Ovary (tissue), 9 donors: Measurements from ENCODE around the gene PPP1R37. TPM values are rescaled to one million over a fixed set of nuclear protein-coding genes. Genes with fewer than 3 reads are reported as not detected.

ENCODE experiments used
- DNase-seq, 5 donors: peaks; one replicate each; pipeline ENCODE4 v3.0.0-alpha.2; 2019 to 2020
- H3K27ac ChIP-seq, 2 donors: fragments of 200-600 bp; one replicate each; pipeline versions ENCODE4 v1.5.1 to v1.8.0; 2019 to 2022
- H3K27me3 ChIP-seq: fragments of 200-600 bp; one replicate; pipeline ENCODE4 v1.8.0; 2022
- H3K36me3 ChIP-seq: fragments of 200-600 bp; sonication (generic); one replicate; pipeline ENCODE4 v1.5.1; 2019
- H3K4me1 ChIP-seq: one replicate; pipeline ENCODE4 v1.8.1; 2013; ENCODE audit warnings: mild to moderate bottlenecking, moderate library complexity; ENCODE audit not compliant: insufficient read depth
- H3K4me3 ChIP-seq: fragments of 200-600 bp; sonication (generic); one replicate; pipeline ENCODE4 v1.5.1; 2017
- H3K9me3 ChIP-seq, 2 donors: fragments of 200-600 bp in 1 of 2; sonication (generic) in 1 of 2; one replicate each; pipeline versions ENCODE4 v1.5.1 to v1.8.1; 2013 to 2019; ENCODE audit warnings: mild to moderate bottlenecking in 1 of 2, moderate library complexity in 1 of 2
- CTCF ChIP-seq, 3 donors: fragments of 450-650 bp in 2 of 3; fragments of 200-600 bp in 1 of 3; IDR thresholded peaks; one replicate each; pipeline versions ENCODE4 v1.5.1 to v1.8.0; 2016 to 2022; ENCODE audit warnings: antibody characterized with exemption in 3 of 3, mild to moderate bottlenecking in 1 of 3
- EP300 ChIP-seq: sonication (generic); formaldehyde crosslinking; IDR thresholded peaks from one replicate; pipeline ENCODE4 v1.6.1; 2017; ENCODE audit warnings: antibody characterized with exemption
- POLR2A ChIP-seq: fragments of 450-650 bp; IDR thresholded peaks from one replicate; pipeline ENCODE4 v1.6.1; 2017; ENCODE audit warnings: antibody characterized with exemption, mild to moderate bottlenecking, moderate library complexity
- WGBS, 3 donors: extraction: QIAGEN DNeasy Blood & Tissue Kit in 1 of 3; methylation state at CpG; one replicate each; pipeline versions ENCODE4 v1.1.5 to v1.1.7; 2013 to 2017; 5-methylcytosine and 5-hydroxymethylcytosine counted together
- intact Hi-C, 4 donors: fragments of 100-400 bp; cut with DNase I; formaldehyde crosslinking; loops; one replicate each; pipeline versions ENCODE4 v1.11.0 to v1.15.1; 2022 to 2023
- polyA plus RNA-seq, 2 donors: library from polyadenylated mRNA; stranded (reverse); fragments of 200-250 nt in 1 of 2; fragments of 350-450 nt in 1 of 2; fragmentation: Illumina TruSeq in 1 of 2; extraction: RNeasy Lipid Tissue Mini Kit (QIAGEN cat#74804) in 1 of 2; gene quantifications; one replicate each; pipeline ENCODE4 v1.2.3, GENCODE V29; 2013 to 2014
- total RNA-seq, 7 donors: library from RNA; depleted of rRNA in 2 of 7; stranded (reverse); fragments of >200 nt in 2 of 7; fragmentation: NEBNext Ultra II Directional in 3 of 7; extraction: Animal tissue kit (Norgen Biotek cat#: 25700) in 3 of 7; gene quantifications; one replicate each; pipeline versions ENCODE4 v1.1.0 to v1.2.4, GENCODE V29; 2016 to 2023
- donor health status: DM: no; HTN: no; CAD: no; lungs with moderate emphysema.
- donor health status: DM: no; HTN: no; CAD: no.
- donor health status: Bipolar disorder and iron deficiency.
- donor health status: DM: yes; HTN: yes; CAD: no.
- donor health status: DM: no; HTN: no; CAD: no.
- donor health status: DM: yes; HTN: yes; CAD: no.

PPP1R37 gene
- total and polyA plus RNA-seq, 9 donors, result 5.5 to 28.4 (median 20.2) TPM

- TF ChIP-seq EP300 (no peak), POLR2A (no peak), CTCF (IDR thresholded peaks at IDR 0.05) (no peak)
- intact Hi-C loops, result no loop called here
- H3K27ac ChIP-seq, result no peak overlapping the region
- H3K4me3 ChIP-seq, result no peak overlapping the region
- no peak for DNase-seq
- 81 to 85% (median 82%) methylated on average over 7 of the region's 7 CpGs for WGBS, 3 donors
- H3K4me1 ChIP-seq, result peaks cover 31% of the 10 kb centered on the region
- no peaks in the 10 kb centered on the region for H3K36me3 ChIP-seq
- H3K27me3 ChIP-seq, result no peaks in the 10 kb centered on the region
- H3K9me3 ChIP-seq, result no peaks in the 10 kb centered on the region
Observed at GRCh38 chr19:45096700-45097099, 3.7 kb downstream of the PPP1R37 start.

- TF ChIP-seq EP300 (no peak), CTCF (IDR thresholded peaks at IDR 0.05) (no peak), POLR2A (no peak)
- Histone ChIP-seq H3K36me3 (no peaks in the 10 kb centered on the region), H3K9me3 (no peaks in the 10 kb centered on the region), H3K27me3 (no peaks in the 10 kb centered on the region), H3K27ac (no peak overlapping the region), H3K4me1 (peaks cover 33% of the 10 kb centered on the region), H3K4me3 (no peak overlapping the region)
- intact Hi-C loops, result no loop called here
- WGBS, 3 donors, result 77 to 79% (median 78%) methylated on average over 6 to 7 of the region's 7 CpGs
- no peak for DNase-seq
Observed at GRCh38 chr19:45097450-45097775, 4.4 kb downstream of the PPP1R37 start.

GRCh38 chr19:45097776-45098520, 5.0 kb downstream of the PPP1R37 start:
- Histone ChIP-seq H3K27me3 (no peaks in the 10 kb centered on the region), H3K36me3 (no peaks in the 10 kb centered on the region), H3K9me3 (no peaks in the 10 kb centered on the region), H3K4me1 (peaks cover 37% of the 10 kb centered on the region), H3K27ac (no peak overlapping the region), H3K4me3 (no peak overlapping the region)
- peak in 4 of 5 donors; percentile 39 to 59 (median 48) for DNase-seq
- TF ChIP-seq CTCF (IDR thresholded peaks at IDR 0.05) (no peak), POLR2A (no peak), EP300 (no peak)
- 40 to 54% (median 41%) methylated on average over 15 to 16 of the region's 16 CpGs for WGBS, 3 donors
- intact Hi-C loops, result no loop called here

GRCh38 chr19:45098521-45099466, 5.8 kb downstream of the PPP1R37 start:
- TF ChIP-seq EP300 (no peak), CTCF (IDR thresholded peaks at IDR 0.05) (no peak), POLR2A (no peak)
- intact Hi-C loops, result no loop called here
- Histone ChIP-seq H3K36me3 (no peaks in the 10 kb centered on the region), H3K9me3 (no peaks in the 10 kb centered on the region), H3K27me3 (no peaks in the 10 kb centered on the region), H3K4me3 (no peak overlapping the region), H3K27ac (no peak overlapping the region), H3K4me1 (peaks cover 37% of the 10 kb centered on the region)
- 23 to 38% (median 25%) methylated on average over 15 of the region's 15 CpGs for WGBS, 3 donors
- peak in 3 of 5 donors; percentile 45 to 69 (median 49) for DNase-seq
